GM21447 (cell line): Measurements from ENCODE around the gene BCL6.

Experiments
- ATAC-seq: cut with Tn5 transposase; IDR thresholded peaks from one replicate; pipeline ENCODE4 v1.9.1; 2021; ENCODE audit not compliant: unreplicated experiment

Gene BCL6

DNA sequence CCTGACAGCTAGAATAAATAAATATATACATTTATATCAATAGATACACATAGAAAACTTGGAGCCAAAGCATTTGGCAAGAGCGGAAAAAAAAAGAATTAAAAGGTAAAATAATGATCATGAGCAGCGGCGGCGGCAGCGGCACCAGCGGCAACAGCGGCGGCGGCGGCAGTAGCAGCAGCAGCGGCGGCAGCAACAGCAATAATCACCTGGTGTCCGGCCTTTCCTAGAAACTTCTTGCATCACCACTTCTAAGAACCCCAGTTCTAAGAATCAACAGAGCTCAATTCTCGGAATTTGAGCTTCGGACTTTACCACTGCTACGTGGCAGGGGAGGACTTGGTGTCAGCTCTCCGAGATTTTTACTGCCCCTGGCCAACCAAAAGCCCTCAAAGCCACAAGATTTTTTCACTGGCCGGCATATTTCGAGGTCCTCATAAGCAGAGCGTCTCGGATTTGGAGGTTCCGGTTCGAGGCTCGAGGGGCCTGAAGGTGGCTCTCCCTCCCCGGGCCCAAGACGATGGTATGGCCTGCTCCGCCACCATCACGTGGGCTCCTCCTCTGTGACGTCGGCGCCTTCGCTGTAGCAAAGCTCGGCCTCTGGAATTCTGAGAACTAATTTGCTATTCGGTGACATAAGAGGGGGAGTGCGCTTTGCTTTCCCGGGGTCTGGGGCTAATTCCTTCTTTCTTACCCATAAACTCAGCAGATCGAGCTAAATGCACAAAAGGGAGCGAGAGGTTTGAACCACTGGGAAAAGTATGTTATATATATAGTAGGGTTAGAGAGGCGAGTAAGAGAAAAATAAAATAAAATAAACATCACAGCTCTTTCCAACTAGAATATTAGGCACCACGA, at the start of gene BCL6:
TSS of gene BCL6 (minus strand) at position 268 of the 858 bp plus-strand sequence. CDS start 11,775 bp downstream, outside the sequence.
- ATAC-seq = peak; percentile 83

DNA sequence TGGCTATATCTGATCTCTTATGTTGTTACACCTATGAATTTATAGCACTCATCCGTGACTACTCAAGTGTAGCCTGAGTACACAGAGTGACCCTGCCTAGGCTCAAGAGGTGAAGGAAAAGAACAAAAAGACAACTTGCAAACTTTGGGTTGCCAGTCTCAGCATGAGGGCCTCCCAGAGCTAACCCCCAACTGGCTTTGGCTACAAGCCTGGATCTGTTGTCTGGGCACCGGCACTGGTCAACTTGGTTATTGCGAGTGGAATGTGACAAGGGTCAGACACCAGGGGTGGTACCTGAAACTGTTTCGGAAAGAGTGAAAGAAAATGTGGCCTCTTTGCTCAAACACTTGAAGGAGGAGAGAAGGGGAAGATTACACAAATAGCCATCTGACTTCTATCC, 49.5 kb upstream of the BCL6 start:
- ATAC-seq = no peak

- no peak for ATAC-seq
Observed at GRCh38 chr3:187793618-187794017, 48.4 kb upstream of the BCL6 start.

- no peak for ATAC-seq
Observed at GRCh38 chr3:187792521-187792920, 47.3 kb upstream of the BCL6 start.

DNA sequence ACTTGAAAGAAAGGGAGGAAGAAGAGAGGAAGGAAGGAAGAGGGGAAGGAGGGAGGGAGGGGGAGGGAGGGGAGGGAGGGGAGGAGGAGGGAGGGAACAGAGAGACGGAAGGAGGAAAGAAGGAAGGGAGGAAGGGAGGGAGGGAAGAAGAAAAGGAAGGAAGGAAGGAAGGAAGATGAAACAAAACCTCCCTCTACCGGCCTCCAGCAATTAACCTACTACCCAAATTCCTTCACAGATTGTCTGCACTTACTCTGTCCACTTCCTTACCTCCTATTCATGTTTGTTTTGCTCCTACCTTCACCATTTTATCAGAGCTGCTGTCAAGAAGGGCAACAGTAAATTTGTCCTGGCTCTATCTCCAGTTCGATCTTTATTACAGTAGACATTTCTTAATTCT, 44.6 kb upstream of the BCL6 start:
- ATAC-seq = no peak

DNA sequence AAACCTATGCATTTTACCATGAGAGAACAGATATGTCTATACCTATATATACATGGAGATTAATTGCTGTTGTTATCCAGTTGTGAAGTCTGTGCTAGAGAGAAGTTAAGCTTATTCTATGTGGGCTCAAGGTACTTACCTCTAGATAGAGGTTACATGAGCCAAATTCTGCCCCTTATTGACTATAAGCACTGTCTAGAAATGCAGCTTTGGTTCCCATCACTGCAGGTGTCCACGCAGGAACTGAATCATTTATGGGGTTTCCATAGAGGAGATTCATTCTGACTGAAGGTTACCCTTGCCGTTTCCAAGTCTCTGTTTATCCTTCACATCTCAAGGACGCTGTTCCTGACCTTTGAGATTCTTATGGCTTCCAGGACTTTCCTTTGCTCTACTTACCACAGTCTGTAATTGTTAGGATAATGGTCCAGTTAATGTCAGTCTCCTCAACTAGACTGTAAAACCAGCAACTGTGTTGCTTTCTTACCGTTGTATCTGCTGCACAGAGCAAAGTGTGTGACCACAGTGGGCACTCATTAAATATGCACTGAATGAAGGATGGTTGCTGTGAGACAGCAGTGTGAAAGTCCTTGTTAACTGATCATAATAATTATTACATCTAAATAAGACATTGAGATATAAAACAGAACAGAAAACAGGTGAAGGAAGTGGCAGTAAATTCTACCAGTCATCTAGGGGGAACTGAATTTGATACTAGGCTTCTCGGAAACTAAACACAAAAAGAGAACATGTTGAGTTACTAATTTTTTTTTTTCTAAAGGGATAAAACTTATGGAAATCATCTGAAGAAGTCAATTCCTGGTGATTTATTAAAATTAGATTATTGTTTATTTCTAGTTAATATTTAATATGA, 44.0 kb upstream of the BCL6 start:
- no peak for ATAC-seq

DNA sequence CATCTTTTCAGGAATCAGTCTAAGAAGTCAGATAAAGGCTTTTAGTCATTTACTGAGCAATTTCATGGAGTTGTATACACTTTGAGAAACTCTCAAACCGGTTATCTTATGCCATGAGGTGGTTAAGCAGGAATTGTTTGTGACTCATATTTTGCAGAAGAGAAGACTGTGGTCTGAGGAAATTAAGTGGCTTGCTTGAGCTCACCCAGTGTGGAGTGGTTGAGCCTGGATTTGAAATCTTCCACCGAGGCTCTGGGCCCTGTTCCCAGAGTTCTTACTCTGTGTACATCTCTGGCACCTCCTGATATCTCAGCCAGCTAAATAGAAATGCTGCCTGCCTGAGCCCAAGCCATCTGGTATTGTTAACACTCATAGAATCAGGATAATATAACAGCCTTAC, 37.8 kb upstream of the BCL6 start:
- no peak for ATAC-seq

- no peak for ATAC-seq
Observed at GRCh38 chr3:187782006-187782405, 36.7 kb upstream of the BCL6 start.

GRCh38 chr3:187781001-187781400, 35.7 kb upstream of the BCL6 start:
- ATAC-seq = no peak

- ATAC-seq = no peak
Observed at GRCh38 chr3:187778726-187779125, 33.5 kb upstream of the BCL6 start.

DNA sequence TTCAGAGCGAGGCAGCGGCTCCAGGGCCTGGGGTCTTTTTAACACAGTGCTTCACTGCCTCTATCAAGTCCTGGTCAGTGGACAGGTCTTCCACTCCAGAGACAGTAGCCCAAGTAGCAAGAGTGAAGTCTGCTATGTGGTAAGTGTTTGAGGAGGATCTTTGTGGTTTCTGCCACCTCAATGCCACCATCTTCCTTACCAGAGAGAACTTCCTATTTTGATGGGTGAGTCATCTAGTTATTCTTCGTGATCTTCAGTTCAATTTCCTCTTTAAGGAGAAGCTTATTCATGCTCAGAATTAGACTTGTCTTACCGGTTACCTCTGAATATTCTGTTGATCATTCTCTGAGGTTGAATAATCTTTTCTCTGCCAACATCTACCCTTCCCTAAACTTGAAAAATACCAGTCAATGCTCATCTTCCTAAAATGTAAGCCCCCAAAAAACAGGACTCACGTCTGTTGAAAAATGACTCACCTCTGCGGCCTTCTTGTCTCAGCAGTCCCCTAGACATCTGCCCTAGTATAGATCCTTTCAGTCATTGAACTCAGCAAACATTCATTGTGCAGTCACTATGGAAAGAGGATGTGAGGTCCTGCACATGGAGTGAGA, 32.2 kb upstream of the BCL6 start:
- ATAC-seq = peak; percentile 53

DNA sequence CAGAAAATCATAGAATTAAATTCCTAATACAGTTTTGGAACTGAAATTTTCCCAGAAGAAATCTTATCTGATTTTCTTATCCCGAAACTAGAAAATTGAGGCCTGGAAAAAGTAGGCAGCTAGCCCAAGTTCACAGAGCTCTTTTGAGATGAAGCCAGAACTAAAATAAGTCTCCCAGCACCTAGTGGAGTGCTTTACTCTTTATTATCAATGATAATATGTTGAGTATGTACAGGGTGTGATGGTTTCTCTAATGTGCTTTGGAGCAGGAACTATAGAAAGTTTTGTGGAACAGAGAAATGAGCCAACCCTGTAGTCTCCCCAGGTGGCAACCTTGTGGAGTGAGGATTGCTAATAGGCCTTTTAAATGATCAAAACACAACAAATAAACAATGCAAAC, 30.3 kb upstream of the BCL6 start:
- ATAC-seq = no peak

DNA sequence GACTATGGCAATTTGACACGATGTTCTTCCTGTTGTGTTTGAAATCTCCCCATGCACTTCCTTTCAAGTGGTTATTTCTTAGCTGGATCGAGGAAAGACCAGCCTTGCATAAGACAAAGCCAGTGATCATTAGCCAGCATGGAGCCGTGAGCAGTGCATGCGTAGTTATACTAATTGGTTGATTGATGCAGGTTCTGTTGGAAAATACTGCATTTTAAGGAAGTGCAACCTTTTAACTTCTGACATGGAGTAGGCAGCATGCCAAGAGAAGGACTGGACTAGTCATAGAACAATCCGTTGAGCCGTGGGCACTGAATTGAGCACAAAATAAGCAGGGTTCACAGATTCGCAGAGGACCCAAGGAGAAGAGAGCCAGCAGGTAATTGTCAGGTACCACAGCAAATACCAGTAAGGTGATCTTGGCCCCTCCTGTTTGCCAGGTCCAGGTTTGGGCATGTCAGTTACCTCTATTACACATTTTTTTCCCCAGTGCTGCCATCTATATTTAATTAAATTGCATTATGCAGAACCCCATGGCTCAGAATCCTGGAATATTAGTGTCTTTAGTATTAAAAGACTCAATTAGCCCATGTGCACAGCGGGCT, 29.0 kb upstream of the BCL6 start:
- ATAC-seq = no peak

GRCh38 chr3:187773233-187774184, 28.2 kb upstream of the BCL6 start:
- peak; percentile 54 for ATAC-seq

- ATAC-seq = peak; percentile 62
Observed at GRCh38 chr3:187770224-187770623, 25.0 kb upstream of the BCL6 start.

GRCh38 chr3:187769771-187770170, 24.5 kb upstream of the BCL6 start:
- no peak for ATAC-seq

DNA sequence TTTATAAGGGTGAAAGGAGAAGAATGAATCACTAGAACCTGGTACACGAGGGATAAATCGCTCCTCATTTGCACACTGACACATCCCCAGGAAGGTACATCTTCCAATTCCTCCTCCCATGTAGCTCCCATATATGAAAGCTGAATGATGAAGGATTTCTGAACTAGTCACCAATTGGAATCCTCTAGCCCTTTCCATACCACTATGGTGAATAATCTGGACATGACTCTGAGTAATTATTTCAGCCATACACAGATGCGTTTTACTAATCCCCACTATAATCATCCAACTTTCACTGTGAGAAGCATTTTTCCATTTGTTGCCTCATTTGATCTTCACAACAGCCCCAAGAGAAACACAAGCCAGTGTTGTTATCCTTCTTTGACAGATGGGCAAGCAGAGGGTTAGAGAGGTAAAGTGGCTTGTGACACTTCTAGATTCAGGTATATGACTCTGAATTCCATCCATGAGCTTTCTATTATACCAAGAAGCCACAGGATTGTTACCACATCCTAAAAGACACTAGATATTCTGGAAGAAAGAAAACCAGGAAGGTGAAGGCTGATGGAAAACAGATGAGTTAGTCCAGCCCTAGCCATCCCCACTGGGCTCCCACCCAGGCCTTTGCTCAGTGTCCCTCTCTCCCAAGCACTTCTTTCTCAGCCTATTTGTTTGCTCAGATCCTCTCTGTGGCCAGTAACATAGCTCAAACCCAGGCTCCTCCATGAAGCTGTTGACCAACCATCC, 22.2 kb upstream of the BCL6 start:
- no peak for ATAC-seq

DNA sequence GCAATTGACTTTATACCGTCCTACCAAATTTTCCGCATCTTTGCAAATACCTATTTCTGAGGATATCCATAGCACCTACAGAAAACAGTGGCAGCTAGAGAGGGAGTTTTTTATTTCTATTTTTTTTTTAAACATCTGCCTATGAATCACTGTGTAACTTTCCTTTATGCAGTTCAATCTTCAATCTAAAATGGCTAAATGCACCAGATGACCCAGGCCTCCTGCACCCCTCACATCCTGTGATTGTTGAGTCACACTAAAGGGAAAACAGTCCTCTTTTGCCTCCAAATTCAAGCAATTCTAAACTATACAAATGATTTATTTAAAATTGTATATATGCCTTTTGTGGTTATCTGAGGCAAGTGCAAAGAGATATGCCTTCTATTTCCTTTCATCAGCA, 20.1 kb upstream of the BCL6 start:
- ATAC-seq = no peak
